Stimulated activated CD4-positive, alpha-beta T cell treated with anti-CD3 and anti-CD28 coated beads, Interleukin-2, amount 100 ng/mL, for 48 hours (primary cell): ENCODE measurements around the gene VRK3.

Experiments
- DNase-seq, 2 donors: peaks; one replicate each; pipeline ENCODE4 v3.0.0-alpha.2; 2020

The VRK3 gene

GRCh38 chr19:49927526-49928264 lies 97.5 kb downstream of the VRK3 start:
- DNase-seq = no peak

GRCh38 chr19:49926515-49926914 lies 98.7 kb downstream of the VRK3 start:
- no peak for DNase-seq
